ENCODE results near the gene OPN3.

The OPN3 gene

GRCh38 chr1:241648159-241648558 is 8.0 kb upstream of the OPN3 start:
- no peak for DNase-seq (ENCODE audit: insufficient read length, low spot score)
- no peak for FAIRE-seq

DNA sequence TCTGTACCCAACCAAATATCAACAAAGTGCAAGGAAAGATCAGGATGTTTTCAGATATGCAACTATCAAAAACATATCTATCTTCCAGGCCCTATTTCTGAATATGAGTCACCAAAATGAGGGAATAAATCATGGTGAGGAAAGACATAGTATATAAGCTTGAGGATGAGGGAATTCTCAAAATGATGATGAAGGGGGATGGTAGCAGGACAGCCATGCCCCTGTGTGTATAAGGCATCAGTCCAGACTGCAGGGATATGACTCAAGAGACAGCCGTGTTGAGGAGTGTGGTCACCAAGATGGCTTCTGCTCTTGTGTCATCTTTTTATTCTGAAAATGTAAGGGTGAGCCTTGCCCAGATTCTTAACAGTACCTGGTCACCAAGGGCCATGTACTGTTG is 7.5 kb upstream of the OPN3 start:
- TF ChIP-seq TAF1 (IDR thresholded peaks at IDR 0.05; ENCODE audit: low read depth, low read length) (no peak), POU2F2 (IDR thresholded peaks at IDR 0.05; ENCODE audit: low read depth, low read length) (no peak), POLR2A (IDR thresholded peaks at IDR 0.05; ENCODE audit: low read depth, low read length) (no peak), POLR2AphosphoS5 (IDR thresholded peaks at IDR 0.05; ENCODE audit: low read depth, low read length) (no peak), PAX5 (IDR thresholded peaks at IDR 0.05; ENCODE audit: insufficient read depth, low read length, severe bottlenecking) (no peak), SPI1 (IDR thresholded peaks at IDR 0.05; ENCODE audit: low read depth, low read length) (no peak)
- DNase-seq (ENCODE audit: insufficient read length, low spot score) (no peak), FAIRE-seq (no peak)

More at GRCh38 chr1:241648159-241648558, 8.0 kb upstream of the OPN3 start:
- TF ChIP-seq POLR2AphosphoS5 (IDR thresholded peaks at IDR 0.05; ENCODE audit: low read depth, low read length) (no peak), POU2F2 (IDR thresholded peaks at IDR 0.05; ENCODE audit: low read depth, low read length) (no peak), POLR2A (IDR thresholded peaks at IDR 0.05; ENCODE audit: low read depth, low read length) (no peak), PAX5 (IDR thresholded peaks at IDR 0.05; ENCODE audit: insufficient read depth, low read length, severe bottlenecking) (no peak), TAF1 (IDR thresholded peaks at IDR 0.05; ENCODE audit: low read depth, low read length) (no peak), SPI1 (IDR thresholded peaks at IDR 0.05; ENCODE audit: low read depth, low read length) (no peak)

DNA sequence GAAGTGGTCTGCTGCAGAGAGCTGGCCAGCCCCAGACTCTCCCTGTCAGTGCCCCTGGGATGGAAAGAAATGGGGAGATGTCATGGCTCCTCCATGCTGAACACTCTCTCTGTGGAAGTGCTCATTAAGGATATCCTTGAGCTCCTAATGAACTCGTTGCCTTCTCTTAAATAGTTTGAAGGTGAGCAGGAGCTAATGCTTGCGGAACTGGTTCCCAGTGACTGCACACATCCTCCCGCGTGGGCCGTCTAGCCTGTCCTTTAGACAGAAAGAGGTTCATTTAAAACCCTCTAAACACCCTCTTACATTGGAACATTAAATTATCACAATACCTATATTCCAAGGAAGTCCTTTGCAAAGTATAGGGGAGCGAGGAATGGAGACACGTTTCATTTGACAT is 6.0 kb upstream of the OPN3 start:
- FAIRE-seq (no peak), DNase-seq (ENCODE audit: insufficient read length, low spot score) (no peak)
- TF ChIP-seq PAX5 (IDR thresholded peaks at IDR 0.05; ENCODE audit: insufficient read depth, low read length, severe bottlenecking) (no peak), POLR2AphosphoS5 (IDR thresholded peaks at IDR 0.05; ENCODE audit: low read depth, low read length) (no peak), TAF1 (IDR thresholded peaks at IDR 0.05; ENCODE audit: low read depth, low read length) (no peak)

DNA sequence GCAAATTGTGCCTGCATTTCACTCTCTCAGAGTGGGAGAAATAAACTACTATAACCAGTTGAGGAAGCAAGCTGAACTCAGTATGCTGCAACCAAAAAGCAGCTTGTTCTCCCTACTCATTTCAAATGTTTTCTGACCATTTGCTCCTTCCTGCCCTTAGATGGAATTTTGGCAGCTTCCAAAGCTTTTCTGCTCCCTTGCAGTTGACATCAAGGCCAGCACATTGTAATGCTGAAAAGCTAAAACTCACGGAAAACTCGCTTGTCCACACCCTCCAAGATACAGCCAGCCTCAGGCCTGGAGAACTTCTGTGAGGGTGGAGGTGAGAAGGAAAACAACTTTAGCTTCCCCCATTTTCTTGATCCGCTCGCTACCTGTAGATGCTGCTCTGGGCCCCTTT is 5.0 kb upstream of the OPN3 start:
- DNase-seq (ENCODE audit: insufficient read length, low spot score) (no peak), FAIRE-seq (no peak)
- TF ChIP-seq POLR2AphosphoS5 (IDR thresholded peaks at IDR 0.05; ENCODE audit: low read depth, low read length) (no peak), POU2F2 (IDR thresholded peaks at IDR 0.05; ENCODE audit: low read depth, low read length) (no peak), POLR2A (IDR thresholded peaks at IDR 0.05; ENCODE audit: low read depth, low read length) (no peak), SPI1 (IDR thresholded peaks at IDR 0.05; ENCODE audit: low read depth, low read length) (no peak), TAF1 (IDR thresholded peaks at IDR 0.05; ENCODE audit: low read depth, low read length) (no peak), PAX5 (IDR thresholded peaks at IDR 0.05; ENCODE audit: insufficient read depth, low read length, severe bottlenecking) (no peak)

GRCh38 chr1:241644259-241644658 is 4.1 kb upstream of the OPN3 start:
- DNase-seq (ENCODE audit: insufficient read length, low spot score) (no peak), FAIRE-seq (no peak)
- TF ChIP-seq PAX5 (IDR thresholded peaks at IDR 0.05; ENCODE audit: insufficient read depth, low read length, severe bottlenecking) (no peak), SPI1 (IDR thresholded peaks at IDR 0.05; ENCODE audit: low read depth, low read length) (no peak), POLR2A (IDR thresholded peaks at IDR 0.05; ENCODE audit: low read depth, low read length) (no peak), POU2F2 (IDR thresholded peaks at IDR 0.05; ENCODE audit: low read depth, low read length) (no peak), POLR2AphosphoS5 (IDR thresholded peaks at IDR 0.05; ENCODE audit: low read depth, low read length) (no peak)

- FAIRE-seq (no peak), DNase-seq (ENCODE audit: insufficient read length, low spot score) (no peak)
- TF ChIP-seq POU2F2 (IDR thresholded peaks at IDR 0.05; ENCODE audit: low read depth, low read length) (no peak), POLR2AphosphoS5 (IDR thresholded peaks at IDR 0.05; ENCODE audit: low read depth, low read length) (no peak), POLR2A (IDR thresholded peaks at IDR 0.05; ENCODE audit: low read depth, low read length) (no peak), PAX5 (IDR thresholded peaks at IDR 0.05; ENCODE audit: insufficient read depth, low read length, severe bottlenecking) (no peak)
These were observed 2.4 kb upstream of the OPN3 start for GRCh38 chr1:241642593-241642944.

- FAIRE-seq (no peak), DNase-seq (ENCODE audit: insufficient read length, low spot score) (no peak)
- TF ChIP-seq POLR2A (IDR thresholded peaks at IDR 0.05; ENCODE audit: low read depth, low read length) (no peak), TAF1 (IDR thresholded peaks at IDR 0.05; ENCODE audit: low read depth, low read length) (no peak), SPI1 (IDR thresholded peaks at IDR 0.05; ENCODE audit: low read depth, low read length) (no peak), PAX5 (IDR thresholded peaks at IDR 0.05; ENCODE audit: insufficient read depth, low read length, severe bottlenecking) (no peak), POU2F2 (IDR thresholded peaks at IDR 0.05; ENCODE audit: low read depth, low read length) (no peak), POLR2AphosphoS5 (IDR thresholded peaks at IDR 0.05; ENCODE audit: low read depth, low read length) (no peak)
These were observed 1.8 kb upstream of the OPN3 start for GRCh38 chr1:241641773-241642592.

- DNase-seq (ENCODE audit: insufficient read length, low spot score) (no peak), FAIRE-seq (no peak)
- no peak for TF ChIP-seq TAF1 (IDR thresholded peaks at IDR 0.05; ENCODE audit: low read depth, low read length)
- no peak for TF ChIP-seq POLR2AphosphoS5 (IDR thresholded peaks at IDR 0.05; ENCODE audit: low read depth, low read length)
- no peak for TF ChIP-seq PAX5 (IDR thresholded peaks at IDR 0.05; ENCODE audit: insufficient read depth, low read length, severe bottlenecking)
- no peak for TF ChIP-seq POU2F2 (IDR thresholded peaks at IDR 0.05; ENCODE audit: low read depth, low read length)
- no peak for TF ChIP-seq SPI1 (IDR thresholded peaks at IDR 0.05; ENCODE audit: low read depth, low read length)
- TF ChIP-seq POLR2A (IDR thresholded peaks at IDR 0.05; ENCODE audit: low read depth, low read length), result no peak
These were observed 876 bp upstream of the OPN3 start for GRCh38 chr1:241640867-241641622.

GRCh38 chr1:241639623-241640148 is 483 bp downstream of the OPN3 start:
- FAIRE-seq (peak; percentile 58), DNase-seq (ENCODE audit: insufficient read length, low spot score) (peak; percentile 46)
- TF ChIP-seq POLR2AphosphoS5 (IDR thresholded peaks at IDR 0.05; ENCODE audit: low read depth, low read length), result no peak
- 0 out of 2 replicates have a peak, but pooled peaks have one; percentile 29 for TF ChIP-seq POU2F2 (IDR thresholded peaks at IDR 0.05; ENCODE audit: low read depth, low read length)

Measured in GM12891 (cell line).